GM12878 (cell line): ENCODE measurements around the gene USP36. TPM values are rescaled to one million over a fixed set of nuclear protein-coding genes. Genes with fewer than 3 reads are reported as not detected.
A peak's percentile ranks its signal among the peaks of the same experiment; 100 is the strongest.

Experiments
- BHLHE40 ChIP-seq, 2 experiments: fragments of 450-650 bp in 1 of 2; IDR thresholded peaks; 2 replicates each; pipeline ENCODE4 v1.6.1; 2011 to 2017; ENCODE audit warnings: low read depth in 2 of 2, borderline replicate concordance in 1 of 2, improper control_type of control experiment in 1 of 2, low read length in 1 of 2, mild to moderate bottlenecking in 1 of 2
- CBX3 ChIP-seq: fragments of 200-600 bp; sonication (generic); IDR thresholded peaks from 2 replicates; pipeline ENCODE4 v1.6.1; 2016; ENCODE audit warnings: low read depth, borderline replicate concordance
- EZH2 ChIP-seq: IDR thresholded peaks from 2 replicates; pipeline ENCODE4 v1.6.1; 2012; ENCODE audit warnings: low read depth, mild to moderate bottlenecking, control low read depth, inconsistent platforms, low read length, borderline replicate concordance; ENCODE audit not compliant: control insufficient read depth
- FOS ChIP-seq: IDR thresholded peaks from 3 replicates; pipeline ENCODE4 v1.6.1; 2011; ENCODE audit warnings: borderline replicate concordance; ENCODE audit not compliant: insufficient read length; ENCODE audit errors: extremely low read depth
- HDGF ChIP-seq: fragments of 450-650 bp; IDR thresholded peaks from 2 replicates; pipeline ENCODE4 v1.6.1; 2016; ENCODE audit warnings: antibody characterized with exemption
- HSF1 ChIP-seq: fragments of 150-350 bp; IDR thresholded peaks from 2 replicates; pipeline ENCODE4 v1.6.1; 2014; ENCODE audit warnings: mild to moderate bottlenecking, low read depth, low read length
- IRF5 ChIP-seq: fragments of 450-650 bp; IDR thresholded peaks from 2 replicates; pipeline ENCODE4 v1.6.1; 2017; ENCODE audit warnings: borderline replicate concordance
- MAX ChIP-seq: IDR thresholded peaks from 2 replicates; pipeline ENCODE4 v1.6.1; 2012; ENCODE audit warnings: low read depth, low read length, improper control_type of control experiment
- MTA2 ChIP-seq: fragments of 450-650 bp; IDR thresholded peaks from 2 replicates; pipeline ENCODE4 v1.6.1; 2016; ENCODE audit warnings: low read depth, mild to moderate bottlenecking, moderate library complexity
- PAX5 ChIP-seq: IDR thresholded peaks from 2 replicates; pipeline ENCODE4 v1.6.1; 2011; ENCODE audit warnings: low read depth, low read length, borderline replicate concordance
- SPI1 ChIP-seq: IDR thresholded peaks from 2 replicates; pipeline ENCODE4 v1.6.1; 2011; ENCODE audit warnings: low read depth, mild to moderate bottlenecking, low read length, moderate library complexity, borderline replicate concordance; ENCODE audit not compliant: insufficient read depth
- SREBF2 ChIP-seq: IDR thresholded peaks from 2 replicates; pipeline ENCODE4 v1.6.1; 2012; ENCODE audit warnings: mild to moderate bottlenecking, low read length
- STAT1 ChIP-seq: fragments of 450-650 bp; conservative IDR thresholded peaks from 2 replicates; pipeline ENCODE4 v1.6.1; 2014; ENCODE audit warnings: antibody characterized with exemption, mild to moderate bottlenecking
- TAF1 ChIP-seq: IDR thresholded peaks from 2 replicates; pipeline ENCODE4 v1.6.1; 2011; ENCODE audit warnings: mild to moderate bottlenecking, low read depth, low read length, borderline replicate concordance
- TARDBP ChIP-seq: IDR thresholded peaks from 2 replicates; pipeline ENCODE4 v1.6.1; 2016; ENCODE audit warnings: borderline replicate concordance
- TCF12 ChIP-seq: IDR thresholded peaks from 2 replicates; pipeline ENCODE4 v1.6.1; 2011; ENCODE audit warnings: low read depth, mild to moderate bottlenecking, low read length
- ZBTB11 ChIP-seq: fragments of 450-650 bp; formaldehyde crosslinking; IDR thresholded peaks from 2 replicates; pipeline ENCODE4 v1.5.0; 2022; ENCODE audit warnings: mild to moderate bottlenecking, missing genetic modification characterization
- ZBTB40 ChIP-seq: fragments of 450-650 bp; IDR thresholded peaks from 2 replicates; pipeline ENCODE4 v1.6.1; 2016; ENCODE audit warnings: mild to moderate bottlenecking, moderate library complexity, borderline replicate concordance
- ZNF274 ChIP-seq: IDR thresholded peaks from one replicate; pipeline ENCODE4 v1.8.0; 2011; ENCODE audit not compliant: insufficient read length, insufficient read depth
- polyA plus RNA-seq, 11 experiments: library from polyadenylated mRNA; depleted of rRNA in 4 of 11; unstranded in 6 of 11; stranded (reverse) in 5 of 11; fragments of >200 nt; fragmentation: Nextera tagmentation in 4 of 11; fragmentation: Illumina TruSeq in 1 of 11; extraction: Ambion mirVana in 4 of 11; extraction: Trizol in 1 of 11; gene quantifications; 1 replicate in 1 of 11; 2 replicates in 10 of 11; pipeline versions ENCODE4 v1.2.1 to v1.2.3, GENCODE V29; 2011 to 2016; ENCODE audit warnings: inconsistent platforms in 2 of 11, missing spikeins in 2 of 11, low read depth in 1 of 11
- total RNA-seq, 4 experiments: library from RNA; depleted of rRNA in 3 of 4; stranded (reverse); fragments of >200 nt in 3 of 4; fragmentation: Illumina TruSeq in 1 of 4; extraction: Trizol in 1 of 4; gene quantifications; 2 replicates each; pipeline versions ENCODE4 v1.2.1 to v1.2.3, GENCODE V29; 2013 to 2021

USP36 gene
- total and polyA plus RNA-seq, 10 of the 15 experiments (the other 5 are each of a cell fraction or from before 2014, with no cell fraction given): 7.2 to 65.7 (median 33.6) TPM

- TF ChIP-seq CBX3: no peak
- no peak for TF ChIP-seq TARDBP
- TF ChIP-seq EZH2: no peak
- TF ChIP-seq TCF12: no peak
- TF ChIP-seq FOS: no peak
- peak; percentile 99 for TF ChIP-seq MTA2
- TF ChIP-seq ZBTB40: no peak
- TF ChIP-seq HSF1: no peak
- TF ChIP-seq PAX5: peak; percentile 22; the same call in 1 of the 2 replicates
- TF ChIP-seq SREBF2: no peak
- 0 out of 4 replicates have a peak, but pooled peaks of 1 of the 2 experiments have one; percentile 23 for TF ChIP-seq BHLHE40 (IDR thresholded peaks at IDR 0.05; ENCODE audit: borderline replicate concordance in 1 of 2, low read depth in 2 of 2, low read length in 1 of 2)
- no peak for TF ChIP-seq HDGF
- peak; percentile 76 for TF ChIP-seq SPI1
- TF ChIP-seq IRF5: no peak
- TF ChIP-seq ZNF274: no peak
- TF ChIP-seq STAT1: no peak
- TF ChIP-seq ZBTB11 (CRISPR knock-in tag): no peak
- no peak for TF ChIP-seq MAX
- no peak for TF ChIP-seq TAF1
These were observed 68.7 kb downstream of the USP36 start (continued) for GRCh38 chr17:78771758-78772382.
